HCT116 (cell line): ENCODE measurements around the gene MS4A8. TPM values are rescaled to one million over a fixed set of nuclear protein-coding genes. Genes with fewer than 3 reads are reported as not detected.

Source experiments
- ATAC-seq: fragments of 200-7000 bp; cut with Tn5 transposase; 2 replicates; pipeline ENCODE4 v1.9.1; 2020; ENCODE audit warnings: mild to moderate bottlenecking, moderate library complexity
- BruUV-seq: library from RNA; stranded (reverse); fragments of 400-500 nt; replicated peaks from 2 replicates; lab custom pipeline; 2021; lab: Mats Ljungman, UMichigan
- CTCF ChIA-PET: fragments of 300-600 bp; sonication (Branson Sonifier 250); formaldehyde crosslinking; loops from one replicate; lab custom pipeline; 2021; ENCODE audit warnings: antibody characterized with exemption; lab: Charles Lee
- POLR2A ChIA-PET: fragments of 300-600, 350-600 bp; sonication (Branson Sonifier 250); formaldehyde crosslinking; loops from one replicate; lab custom pipeline; 2021; ENCODE audit warnings: antibody characterized with exemption; lab: Charles Lee
- RAD21 ChIA-PET, 2 experiments: fragments of 300-600 bp; sonication (Branson Sonifier 250); formaldehyde crosslinking; loops; one replicate each; lab custom pipeline; 2023; ENCODE audit warnings: low total read pairs in 2 of 2; ENCODE audit not compliant: uncharacterized antibody in 2 of 2, unreplicated experiment in 2 of 2, low non-redundant PET in 1 of 2; lab: Charles Lee
- DNase-seq: peaks from one replicate; pipeline ENCODE4 v3.0.0-alpha.2; 2010; ENCODE audit warnings: low read depth, low spot score
- H2AFZ ChIP-seq: fragments of 200-600 bp; shearing (Covaris generic), sonication (generic); 2 replicates; pipeline ENCODE4 v1.6.1; 2017; ENCODE audit warnings: low read depth, mixed run types, mixed read lengths, antibody characterized with exemption, low read length; ENCODE audit not compliant: poor library complexity, severe bottlenecking
- H3K27ac ChIP-seq: 2 replicates; pipeline ENCODE4 v1.5.1; 2012; ENCODE audit warnings: low read depth, low read length
- H3K27me3 ChIP-seq: fragments of 200-600 bp; sonication (generic); 2 replicates; pipeline ENCODE4 v1.6.1; 2016; ENCODE audit warnings: mixed run types, low read length, mixed read lengths; ENCODE audit not compliant: insufficient read depth
- H3K36me3 ChIP-seq, 2 experiments: fragments of 200-500 bp in 1 of 2; fragments of 200-600 bp in 1 of 2; sonication (Bioruptor generic) in 1 of 2; sonication (generic) in 1 of 2; 2 replicates each; pipeline versions ENCODE4 v1.5.1 to v1.6.1; 2014 to 2016; ENCODE audit warnings: low read length in 2 of 2, inconsistent platforms in 1 of 2, mixed read lengths in 1 of 2, mixed run types in 1 of 2; ENCODE audit not compliant: insufficient read depth in 2 of 2, control insufficient read depth in 1 of 2
- H3K4me1 ChIP-seq, 2 experiments: fragments of 200-600 bp in 1 of 2; sonication (generic) in 1 of 2; 2 replicates each; pipeline versions ENCODE4 v1.5.1 to v1.6.1; 2012 to 2017; ENCODE audit warnings: low read length in 2 of 2, inconsistent platforms in 1 of 2, mild to moderate bottlenecking in 1 of 2, mixed read lengths in 1 of 2, mixed run types in 1 of 2, moderate library complexity in 1 of 2; ENCODE audit not compliant: insufficient read depth in 2 of 2, control insufficient read depth in 1 of 2
- H3K4me2 ChIP-seq: fragments of 200-600 bp; sonication (generic); 2 replicates; pipeline ENCODE4 v1.6.1; 2017; ENCODE audit warnings: mixed run types, low read length, mixed read lengths
- H3K4me3 ChIP-seq, 2 experiments: fragments of 200-600 bp in 1 of 2; sonication (generic) in 1 of 2; replicated peaks in 1 of 2; 2 replicates each; pipeline ENCODE4 v1.5.1; 2011 to 2016; ENCODE audit warnings: low read length in 2 of 2, control low read depth in 1 of 2, low read depth in 1 of 2, mild to moderate bottlenecking in 1 of 2, mixed read lengths in 1 of 2, mixed run types in 1 of 2
- H3K79me2 ChIP-seq: fragments of 200-600 bp; sonication (generic); 2 replicates; pipeline ENCODE4 v1.6.1; 2017; ENCODE audit warnings: mild to moderate bottlenecking, mixed run types, low read length, moderate library complexity, mixed read lengths; ENCODE audit not compliant: insufficient read depth
- H3K9ac ChIP-seq: fragments of 200-600 bp; sonication (generic); 2 replicates; pipeline ENCODE4 v1.6.1; 2016; ENCODE audit warnings: low read length, mixed read lengths
- H3K9me2 ChIP-seq: fragments of 200-600 bp; sonication (generic), shearing (Covaris generic); 2 replicates; pipeline ENCODE4 v1.6.1; 2017; ENCODE audit warnings: mixed run types, mild to moderate bottlenecking, moderate library complexity; ENCODE audit not compliant: insufficient read depth
- H3K9me3 ChIP-seq, 2 experiments: fragments of 200-500 bp in 1 of 2; fragments of 200-600 bp in 1 of 2; sonication (Bioruptor generic) in 1 of 2; sonication (generic) in 1 of 2; 2 replicates each; pipeline ENCODE4 v1.6.1; 2014 to 2017; ENCODE audit warnings: low read length in 2 of 2, mixed read lengths in 2 of 2, inconsistent platforms in 1 of 2, low read depth in 1 of 2, mild to moderate bottlenecking in 1 of 2, mixed run types in 1 of 2, moderate library complexity in 1 of 2; ENCODE audit not compliant: control insufficient read depth in 1 of 2, insufficient read depth in 1 of 2
- H4K20me1 ChIP-seq: fragments of 200-600 bp; sonication (generic), shearing (Covaris generic); 2 replicates; pipeline ENCODE4 v1.6.1; 2017; ENCODE audit warnings: mixed run types, mild to moderate bottlenecking, moderate library complexity; ENCODE audit not compliant: insufficient read depth
- EGR1 ChIP-seq: IDR thresholded peaks from 2 replicates; pipeline ENCODE4 v1.6.1; 2012; ENCODE audit warnings: low read depth
- ELF1 ChIP-seq: IDR thresholded peaks from 2 replicates; pipeline ENCODE4 v1.6.1; 2012; ENCODE audit warnings: low read depth, borderline replicate concordance
- EZH2 ChIP-seq: fragments of 200-600 bp; sonication (generic); IDR thresholded peaks from 2 replicates; pipeline ENCODE4 v1.6.1; 2017; ENCODE audit warnings: antibody characterized with exemption, mixed run types
- JUND ChIP-seq: IDR thresholded peaks from 2 replicates; pipeline ENCODE4 v1.6.1; 2012
- POLR2A ChIP-seq: IDR thresholded peaks from 2 replicates; pipeline ENCODE4 v1.7.0; 2011; ENCODE audit warnings: borderline replicate concordance; ENCODE audit not compliant: insufficient read depth, insufficient read length; ENCODE audit errors: extremely low read depth
- RAD21 ChIP-seq: IDR thresholded peaks from 2 replicates; pipeline ENCODE4 v1.6.1; 2012; ENCODE audit warnings: low read depth, mild to moderate bottlenecking
- SIN3A ChIP-seq: IDR thresholded peaks from 2 replicates; pipeline ENCODE4 v1.6.1; 2012; ENCODE audit warnings: low read depth
- SP1 ChIP-seq: IDR thresholded peaks from 2 replicates; pipeline ENCODE4 v1.6.1; 2012; ENCODE audit warnings: low read depth
- SRF ChIP-seq: IDR thresholded peaks from 2 replicates; pipeline ENCODE4 v1.6.1; 2012; ENCODE audit warnings: low read depth
- TCF7L2 ChIP-seq: IDR thresholded peaks from 2 replicates; pipeline ENCODE4 v1.7.0; 2011; ENCODE audit warnings: borderline replicate concordance, inconsistent platforms; ENCODE audit not compliant: insufficient read depth, insufficient read length; ENCODE audit errors: extremely low read depth
- ZFX ChIP-seq: fragments of 450-650 bp; IDR thresholded peaks from 2 replicates; pipeline ENCODE4 v1.6.1; 2017
- intact Hi-C: fragments of 100-400 bp; cut with micrococcal nuclease; formaldehyde crosslinking; loops from 2 replicates; pipeline ENCODE4 v1.10.0; 2022
- total RNA-seq: library from RNA; stranded (reverse); gene quantifications from one replicate; pipeline ENCODE4 v1.2.1, GENCODE V29; 2021; ENCODE audit not compliant: unreplicated experiment
- TF ChIP-seq, protein P1 (sequence below): IDR thresholded peaks from 2 replicates; pipeline ENCODE4 v1.6.1; 2011; ENCODE audit warnings: mild to moderate bottlenecking, low read length, moderate library complexity; ENCODE audit not compliant: insufficient replicate concordance; ENCODE audit errors: extremely low read depth
- TF ChIP-seq, protein P2 (sequence below), 3 experiments: fragments of 200-600 bp in 1 of 3; sonication (generic) in 1 of 3; IDR thresholded peaks in 2 of 3; conservative IDR thresholded peaks in 1 of 3; 2 replicates each; pipeline ENCODE4 v1.5.1; 2012 to 2017; ENCODE audit warnings: low read depth in 2 of 3, low read length in 2 of 3, antibody characterized with exemption in 1 of 3, borderline replicate concordance in 1 of 3, control low read depth in 1 of 3, mild to moderate bottlenecking in 1 of 3, mixed read lengths in 1 of 3, mixed run types in 1 of 3, moderate library complexity in 1 of 3; ENCODE audit not compliant: insufficient read depth in 1 of 3

The MS4A8 gene
- total RNA-seq, 1 experiment from 2014 or later: 0.17 TPM

DNA sequence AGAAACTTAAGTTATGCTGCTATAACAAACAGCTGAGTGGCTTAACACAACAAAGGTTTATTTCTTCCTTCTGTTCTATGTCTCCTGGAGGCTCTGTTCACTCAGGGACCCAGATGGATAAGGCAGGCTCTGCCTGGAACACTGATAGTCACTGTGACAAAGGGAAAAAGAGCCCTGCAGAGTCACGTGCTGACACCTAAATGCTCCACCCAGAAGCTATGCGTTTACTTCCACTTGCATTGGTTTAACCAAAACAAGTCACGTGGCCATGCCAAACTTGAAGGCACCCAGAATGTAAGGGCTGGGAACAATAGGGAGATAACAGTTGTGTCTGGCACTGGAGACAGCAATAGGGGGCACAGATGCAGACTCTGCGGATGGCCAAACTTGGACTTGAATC lies 53.9 kb downstream of the MS4A8 start:
- no peak overlapping the region for H3K9ac ChIP-seq
- no peak overlapping the region for H3K27ac ChIP-seq
- no peak overlapping the region for H3K4me2 ChIP-seq
- ChIA-PET CTCF (interaction anchor here (0.7 to 1.2 kb wide), 3 partner anchors 9 to 487 kb away, joined by 3 to 5 read pairs (median 3); no protein-coding TSS in a partner anchor), POLR2A (no interaction called here), RAD21 (no interaction called here)
- no peaks in the 10 kb centered on the region for H3K36me3 ChIP-seq
- H4K20me1 ChIP-seq: no peaks in the 10 kb centered on the region
- no peak for TF ChIP-seq SIN3A
- TF ChIP-seq SP1: no peak
- no peak for TF ChIP-seq JUND
- TF ChIP-seq, protein P1, sequence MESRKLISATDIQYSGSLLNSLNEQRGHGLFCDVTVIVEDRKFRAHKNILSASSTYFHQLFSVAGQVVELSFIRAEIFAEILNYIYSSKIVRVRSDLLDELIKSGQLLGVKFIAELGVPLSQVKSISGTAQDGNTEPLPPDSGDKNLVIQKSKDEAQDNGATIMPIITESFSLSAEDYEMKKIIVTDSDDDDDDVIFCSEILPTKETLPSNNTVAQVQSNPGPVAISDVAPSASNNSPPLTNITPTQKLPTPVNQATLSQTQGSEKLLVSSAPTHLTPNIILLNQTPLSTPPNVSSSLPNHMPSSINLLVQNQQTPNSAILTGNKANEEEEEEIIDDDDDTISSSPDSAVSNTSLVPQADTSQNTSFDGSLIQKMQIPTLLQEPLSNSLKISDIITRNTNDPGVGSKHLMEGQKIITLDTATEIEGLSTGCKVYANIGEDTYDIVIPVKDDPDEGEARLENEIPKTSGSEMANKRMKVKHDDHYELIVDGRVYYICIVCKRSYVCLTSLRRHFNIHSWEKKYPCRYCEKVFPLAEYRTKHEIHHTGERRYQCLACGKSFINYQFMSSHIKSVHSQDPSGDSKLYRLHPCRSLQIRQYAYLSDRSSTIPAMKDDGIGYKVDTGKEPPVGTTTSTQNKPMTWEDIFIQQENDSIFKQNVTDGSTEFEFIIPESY: no peak
- TF ChIP-seq, protein P2, sequence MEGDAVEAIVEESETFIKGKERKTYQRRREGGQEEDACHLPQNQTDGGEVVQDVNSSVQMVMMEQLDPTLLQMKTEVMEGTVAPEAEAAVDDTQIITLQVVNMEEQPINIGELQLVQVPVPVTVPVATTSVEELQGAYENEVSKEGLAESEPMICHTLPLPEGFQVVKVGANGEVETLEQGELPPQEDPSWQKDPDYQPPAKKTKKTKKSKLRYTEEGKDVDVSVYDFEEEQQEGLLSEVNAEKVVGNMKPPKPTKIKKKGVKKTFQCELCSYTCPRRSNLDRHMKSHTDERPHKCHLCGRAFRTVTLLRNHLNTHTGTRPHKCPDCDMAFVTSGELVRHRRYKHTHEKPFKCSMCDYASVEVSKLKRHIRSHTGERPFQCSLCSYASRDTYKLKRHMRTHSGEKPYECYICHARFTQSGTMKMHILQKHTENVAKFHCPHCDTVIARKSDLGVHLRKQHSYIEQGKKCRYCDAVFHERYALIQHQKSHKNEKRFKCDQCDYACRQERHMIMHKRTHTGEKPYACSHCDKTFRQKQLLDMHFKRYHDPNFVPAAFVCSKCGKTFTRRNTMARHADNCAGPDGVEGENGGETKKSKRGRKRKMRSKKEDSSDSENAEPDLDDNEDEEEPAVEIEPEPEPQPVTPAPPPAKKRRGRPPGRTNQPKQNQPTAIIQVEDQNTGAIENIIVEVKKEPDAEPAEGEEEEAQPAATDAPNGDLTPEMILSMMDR (IDR thresholded peaks at IDR 0.05 in 2 of 3, conservative IDR thresholded peaks at IDR 0.05 in 1 of 3; ENCODE audit: borderline replicate concordance in 1 of 3, insufficient read depth in 1 of 3, low read depth in 2 of 3, low read length in 2 of 3): no peak
- TF ChIP-seq POLR2A: no peak
- no peak for TF ChIP-seq ZFX
- TF ChIP-seq EGR1: no peak
- TF ChIP-seq EZH2: no peak
- no peak for TF ChIP-seq RAD21
- no peak for TF ChIP-seq ELF1
- no peak for TF ChIP-seq SRF
- TF ChIP-seq TCF7L2: no peak
- H3K9me3 ChIP-seq: no peaks in the 10 kb centered on the region
- no peaks in the 10 kb centered on the region for H3K4me1 ChIP-seq
- intact Hi-C loops: no loop called here
- H3K9me2 ChIP-seq: no peaks in the 10 kb centered on the region
- H3K79me2 ChIP-seq: no peaks in the 10 kb centered on the region
- ATAC-seq (no peak), DNase-seq (no peak)
- H3K4me3 ChIP-seq: no peak overlapping the region
- H2AFZ ChIP-seq: no peak overlapping the region
- no TSS peak for BruUV-seq
- H3K27me3 ChIP-seq: peaks cover 18% of the 10 kb centered on the region; the same call in 1 of the 2 replicates
